Activated T-helper 2 cell treated with anti-CD3 and anti-CD28 coated beads, Interferon-gamma antibody, Interleukin-2, Interleukin-4, amounts not matched to agents 10 μg/mL and 5 μg/mL and 100 μg/mL, durations not matched to agents 14 hours and 24 hours and 36 hours (primary cell): ENCODE measurements around the gene KIF13A. TPM values are rescaled to one million over a fixed set of nuclear protein-coding genes. Genes with fewer than 3 reads are reported as not detected.

Source experiments
- DNase-seq: peaks from one replicate; pipeline ENCODE4 v3.0.0; 2021; ENCODE audit warnings: low spot score
- H3K27ac Mint-ChIP-seq: one replicate; pipeline ENCODE4 v1.8.0; 2021; ENCODE audit warnings: mixed read lengths
- H3K27me3 Mint-ChIP-seq: one replicate; pipeline ENCODE4 v1.8.0; 2021; ENCODE audit warnings: low read depth, mixed read lengths
- H3K36me3 Mint-ChIP-seq: one replicate; pipeline ENCODE4 v1.8.0; 2021; ENCODE audit warnings: low read depth, mixed read lengths
- H3K4me1 Mint-ChIP-seq: one replicate; pipeline ENCODE4 v1.8.0; 2021; ENCODE audit warnings: low read depth, mixed read lengths
- H3K4me3 Mint-ChIP-seq: one replicate; pipeline ENCODE4 v1.8.0; 2021; ENCODE audit warnings: low read depth, mild to moderate bottlenecking, moderate library complexity, mixed read lengths
- H3K9me3 Mint-ChIP-seq: one replicate; pipeline ENCODE4 v1.8.0; 2021; ENCODE audit warnings: mixed read lengths
- intact Hi-C: fragments of 100-400 bp; cut with micrococcal nuclease; formaldehyde crosslinking; loops from one replicate; pipeline ENCODE4 v1.15.1; 2023
- total RNA-seq: library from RNA; stranded (reverse); gene quantifications from 2 replicates; pipeline ENCODE4 v1.2.3, GENCODE V29; 2022

KIF13A gene
- total RNA-seq, 1 donor from 2014 or later = not detected

- H3K4me3 Mint-ChIP-seq = no peak overlapping the region
- H3K9me3 Mint-ChIP-seq = no peaks in the 10 kb centered on the region
- no peaks in the 10 kb centered on the region for H3K36me3 Mint-ChIP-seq
- H3K27ac Mint-ChIP-seq = no peak overlapping the region
- peaks cover 15% of the 10 kb centered on the region for H3K27me3 Mint-ChIP-seq
- no peak for DNase-seq
- intact Hi-C loops = no loop called here
- peaks cover 9% of the 10 kb centered on the region for H3K4me1 Mint-ChIP-seq
Measured at GRCh38 chr6:17908831-17909230, 78.6 kb downstream of the KIF13A start.

GRCh38 chr6:17907406-17908229 is 79.8 kb downstream of the KIF13A start:
- Mint-ChIP-seq H3K4me3 (no peak overlapping the region), H3K27me3 (peaks cover 15% of the 10 kb centered on the region), H3K9me3 (no peaks in the 10 kb centered on the region), H3K27ac (no peak overlapping the region), H3K4me1 (peaks cover 9% of the 10 kb centered on the region), H3K36me3 (no peaks in the 10 kb centered on the region)
- intact Hi-C loops = no loop called here
- no peak for DNase-seq

GRCh38 chr6:17905611-17906592 is 81.5 kb downstream of the KIF13A start:
- intact Hi-C loops = no loop called here
- H3K27me3 Mint-ChIP-seq = peaks cover 18% of the 10 kb centered on the region
- H3K9me3 Mint-ChIP-seq = no peaks in the 10 kb centered on the region
- DNase-seq = no peak
- H3K36me3 Mint-ChIP-seq = no peaks in the 10 kb centered on the region
- H3K4me3 Mint-ChIP-seq = no peak overlapping the region
- no peak overlapping the region for H3K27ac Mint-ChIP-seq
- H3K4me1 Mint-ChIP-seq = peaks cover 7% of the 10 kb centered on the region

- Mint-ChIP-seq H3K36me3 (no peaks in the 10 kb centered on the region), H3K27ac (no peak overlapping the region), H3K27me3 (peaks cover 18% of the 10 kb centered on the region), H3K4me1 (peaks cover 7% of the 10 kb centered on the region), H3K9me3 (no peaks in the 10 kb centered on the region), H3K4me3 (no peak overlapping the region)
- intact Hi-C loops = no loop called here
- no peak for DNase-seq
Measured at GRCh38 chr6:17904491-17905120, 82.8 kb downstream of the KIF13A start.

GRCh38 chr6:17902974-17903373 is 84.5 kb downstream of the KIF13A start:
- H3K4me1 Mint-ChIP-seq = peaks cover 7% of the 10 kb centered on the region
- H3K9me3 Mint-ChIP-seq = peaks cover under 1% of the 10 kb centered on the region
- H3K27ac Mint-ChIP-seq = no peak overlapping the region
- no peaks in the 10 kb centered on the region for H3K36me3 Mint-ChIP-seq
- DNase-seq = no peak
- peaks cover 17% of the 10 kb centered on the region for H3K27me3 Mint-ChIP-seq
- intact Hi-C loops = no loop called here
- H3K4me3 Mint-ChIP-seq = no peak overlapping the region

GRCh38 chr6:17901493-17901892 is 85.9 kb downstream of the KIF13A start:
- peaks cover 4% of the 10 kb centered on the region for H3K9me3 Mint-ChIP-seq
- no peaks in the 10 kb centered on the region for H3K4me1 Mint-ChIP-seq
- no peak overlapping the region for H3K4me3 Mint-ChIP-seq
- intact Hi-C loops = no loop called here
- no peak overlapping the region for H3K27ac Mint-ChIP-seq
- no peaks in the 10 kb centered on the region for H3K36me3 Mint-ChIP-seq
- DNase-seq = no peak
- peaks cover 15% of the 10 kb centered on the region for H3K27me3 Mint-ChIP-seq

- H3K27me3 Mint-ChIP-seq = peaks cover 8% of the 10 kb centered on the region
- no peak overlapping the region for H3K27ac Mint-ChIP-seq
- H3K4me1 Mint-ChIP-seq = no peaks in the 10 kb centered on the region
Measured at GRCh38 chr6:17900011-17900410, 87.4 kb downstream of the KIF13A start.

GRCh38 chr6:17899491-17899890 is 87.9 kb downstream of the KIF13A start:
- no peak for DNase-seq
- H3K27ac Mint-ChIP-seq = no peak overlapping the region
- peaks cover 16% of the 10 kb centered on the region for H3K9me3 Mint-ChIP-seq
- no peaks in the 10 kb centered on the region for H3K36me3 Mint-ChIP-seq
- intact Hi-C loops = no loop called here
- H3K4me1 Mint-ChIP-seq = no peaks in the 10 kb centered on the region
- H3K4me3 Mint-ChIP-seq = no peak overlapping the region
- H3K27me3 Mint-ChIP-seq = peaks cover 8% of the 10 kb centered on the region

More at GRCh38 chr6:17900011-17900410, 87.4 kb downstream of the KIF13A start:
- Mint-ChIP-seq H3K4me3 (no peak overlapping the region), H3K9me3 (peaks cover 16% of the 10 kb centered on the region), H3K36me3 (no peaks in the 10 kb centered on the region)
- DNase-seq = no peak
- intact Hi-C loops = no loop called here

GRCh38 chr6:17897681-17898080 is 89.8 kb downstream of the KIF13A start:
- no peaks in the 10 kb centered on the region for H3K36me3 Mint-ChIP-seq
- H3K9me3 Mint-ChIP-seq = peaks cover 23% of the 10 kb centered on the region
- intact Hi-C loops = no loop called here
- no peaks in the 10 kb centered on the region for H3K4me1 Mint-ChIP-seq
- peaks cover 6% of the 10 kb centered on the region for H3K27me3 Mint-ChIP-seq
- H3K4me3 Mint-ChIP-seq = no peak overlapping the region
- no peak overlapping the region for H3K27ac Mint-ChIP-seq
- DNase-seq = no peak

- peaks cover 24% of the 10 kb centered on the region for H3K9me3 Mint-ChIP-seq
- no peak overlapping the region for H3K4me3 Mint-ChIP-seq
- no peaks in the 10 kb centered on the region for H3K36me3 Mint-ChIP-seq
Measured at GRCh38 chr6:17894905-17895304, 92.5 kb downstream of the KIF13A start.

GRCh38 chr6:17894191-17894590 is 93.2 kb downstream of the KIF13A start:
- H3K4me1 Mint-ChIP-seq = no peaks in the 10 kb centered on the region
- intact Hi-C loops = no loop called here
- no peak overlapping the region for H3K4me3 Mint-ChIP-seq
- peaks cover 13% of the 10 kb centered on the region for H3K27me3 Mint-ChIP-seq
- H3K9me3 Mint-ChIP-seq = peaks cover 24% of the 10 kb centered on the region
- no peak for DNase-seq
- no peak overlapping the region for H3K27ac Mint-ChIP-seq
- no peaks in the 10 kb centered on the region for H3K36me3 Mint-ChIP-seq

More at GRCh38 chr6:17894905-17895304, 92.5 kb downstream of the KIF13A start:
- Mint-ChIP-seq H3K4me1 (no peaks in the 10 kb centered on the region), H3K27me3 (peaks cover 10% of the 10 kb centered on the region), H3K27ac (no peak overlapping the region)
- no peak for DNase-seq
- intact Hi-C loops = no loop called here

GRCh38 chr6:17892097-17892686 is 95.2 kb downstream of the KIF13A start:
- Mint-ChIP-seq H3K36me3 (no peaks in the 10 kb centered on the region), H3K27ac (no peak overlapping the region), H3K27me3 (peaks cover 16% of the 10 kb centered on the region), H3K4me1 (no peaks in the 10 kb centered on the region), H3K9me3 (peaks cover 20% of the 10 kb centered on the region), H3K4me3 (no peak overlapping the region)
- no peak for DNase-seq
- intact Hi-C loops = no loop called here
